AG04450 (cell line): ENCODE measurements around the gene PAIP2B. TPM values are rescaled to one million over a fixed set of nuclear protein-coding genes. Genes with fewer than 3 reads are reported as not detected.

Source experiments
- CTCF ChIA-PET: fragments of 300-600, 350-600 bp; formaldehyde crosslinking; extraction: SDS; loops from one replicate; lab custom pipeline; 2022; ENCODE audit warnings: antibody characterized with exemption, inconsistent platforms; lab: Charles Lee
- POLR2A ChIA-PET: fragments of 350-600 bp; formaldehyde crosslinking; extraction: SDS; loops from one replicate; lab custom pipeline; 2021; ENCODE audit warnings: antibody characterized with exemption, inconsistent platforms; lab: Yijun Ruan, JAX
- DNase-seq: peaks from one replicate; pipeline ENCODE4 v3.0.0-alpha.2; 2011; ENCODE audit warnings: low read depth, low spot score
- H3K27ac ChIP-seq: one replicate; pipeline ENCODE4 v1.5.1; 2012; ENCODE audit warnings: low read depth, low read length, control low read depth
- H3K27me3 ChIP-seq: one replicate; pipeline ENCODE4 v1.6.0; 2012; ENCODE audit warnings: low read length; ENCODE audit not compliant: control insufficient read depth, insufficient read depth
- H3K4me3 ChIP-seq: 2 replicates; pipeline ENCODE4 v1.5.1; 2011; ENCODE audit warnings: mild to moderate bottlenecking, low read depth, low read length, control low read depth
- H3K9me3 ChIP-seq: 2 replicates; pipeline ENCODE4 v1.5.1; 2012; ENCODE audit warnings: low read length; ENCODE audit not compliant: control insufficient read depth, insufficient read depth
- CTCF ChIP-seq: IDR thresholded peaks from 2 replicates; pipeline ENCODE4 v1.5.1; 2011; ENCODE audit warnings: low read depth, low read length, control low read depth, inconsistent platforms
- polyA plus RNA-seq: library from polyadenylated mRNA; depleted of rRNA; stranded (reverse); fragments of >200 nt; gene quantifications from 2 replicates; pipeline ENCODE4 v1.2.3, GENCODE V29; 2011

PAIP2B gene
- polyA plus RNA-seq, 1 experiment, result 0.24 TPM

GRCh38 chr2:71210292-71210691, 16.6 kb downstream of the PAIP2B start:
- DNase-seq, result no peak
- CTCF ChIA-PET, result interaction anchor here (1.9 kb wide), 1 partner anchor 15 kb away, joined by 5 read pairs; no protein-coding TSS in a partner anchor
- H3K9me3 ChIP-seq, result no peaks in the 10 kb centered on the region
- H3K4me3 ChIP-seq, result no peak overlapping the region
- no peak overlapping the region for H3K27ac ChIP-seq
- POLR2A ChIA-PET, result no interaction called here
- peaks cover 1% of the 10 kb centered on the region for H3K27me3 ChIP-seq
- TF ChIP-seq CTCF, result no peak

- no peak for TF ChIP-seq CTCF
- no peaks in the 10 kb centered on the region for H3K9me3 ChIP-seq
- H3K27ac ChIP-seq, result no peak overlapping the region
- DNase-seq, result no peak
- H3K4me3 ChIP-seq, result no peak overlapping the region
- ChIA-PET POLR2A (no interaction called here), CTCF (interaction anchor here (0.6 kb wide), 1 partner anchor 68 kb away, joined by 11 read pairs; no protein-coding TSS in a partner anchor)
- H3K27me3 ChIP-seq, result no peaks in the 10 kb centered on the region
Measured at GRCh38 chr2:71208756-71209155, 18.1 kb downstream of the PAIP2B start.

GRCh38 chr2:71207601-71208000, 19.3 kb downstream of the PAIP2B start:
- POLR2A ChIA-PET, result no interaction called here

GRCh38 chr2:71206271-71206670, 20.6 kb downstream of the PAIP2B start:
- ChIA-PET POLR2A (interaction anchor here (0.6 kb wide), 1 partner anchor 11 kb away, joined by 3 read pairs; no protein-coding TSS in a partner anchor), CTCF (interaction anchor here (0.7 kb wide), 1 partner anchor 439 kb away, joined by 3 read pairs; no protein-coding TSS in a partner anchor)
- no peaks in the 10 kb centered on the region for H3K27me3 ChIP-seq
- no peak overlapping the region for H3K4me3 ChIP-seq
- TF ChIP-seq CTCF, result no peak
- no peaks in the 10 kb centered on the region for H3K9me3 ChIP-seq
- no peak overlapping the region for H3K27ac ChIP-seq
- no peak for DNase-seq

More at GRCh38 chr2:71207601-71208000, 19.3 kb downstream of the PAIP2B start:
- Histone ChIP-seq H3K9me3 (no peaks in the 10 kb centered on the region), H3K27me3 (no peaks in the 10 kb centered on the region), H3K4me3 (no peak overlapping the region), H3K27ac (no peak overlapping the region)
- CTCF ChIA-PET, result no interaction called here
- no peak for DNase-seq
- no peak for TF ChIP-seq CTCF

GRCh38 chr2:71191570-71191943, 35.3 kb downstream of the PAIP2B start:
- H3K9me3 ChIP-seq, result no peaks in the 10 kb centered on the region
- no peak for DNase-seq
- CTCF ChIA-PET, result interaction anchor here (3.2 kb wide), 1 partner anchor 91 kb away, joined by 20 read pairs; no protein-coding TSS in a partner anchor
- H3K27me3 ChIP-seq, result peaks cover 7% of the 10 kb centered on the region
- H3K27ac ChIP-seq, result no peak overlapping the region
- POLR2A ChIA-PET, result no interaction called here
- H3K4me3 ChIP-seq, result no peak overlapping the region
- no peak for TF ChIP-seq CTCF
